ENCODE data around the gene OTUD7B. TPM values are rescaled to one million over a fixed set of nuclear protein-coding genes. Genes with fewer than 3 reads are reported as not detected.

OTUD7B gene
- total RNA-seq, 1 experiment from 2014 or later: 23.5 TPM

DNA sequence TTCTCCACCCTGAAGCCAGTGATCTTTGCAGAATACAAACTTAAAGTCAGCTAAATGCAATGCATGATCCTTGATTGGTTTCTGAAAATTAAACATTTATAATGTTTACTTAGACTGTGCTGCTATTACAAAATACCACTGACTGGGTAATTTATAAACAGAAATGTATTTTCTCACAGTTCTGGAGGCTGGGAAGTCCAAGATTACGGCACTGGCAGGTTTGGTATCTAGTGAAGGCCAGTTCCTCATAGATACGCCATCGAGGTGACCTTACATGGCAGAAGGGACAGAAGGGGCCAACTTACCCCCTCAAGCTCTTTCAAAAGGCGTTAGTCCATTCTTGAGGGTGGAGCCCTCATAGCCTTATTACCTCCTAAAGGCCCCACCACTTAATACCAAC lies 114.0 kb downstream of the OTUD7B start:
- no peak for TF ChIP-seq CTCF (conservative IDR thresholded peaks at IDR 0.05)
- no peaks in the 10 kb centered on the region for H3K4me1 ChIP-seq (ENCODE audit: insufficient read depth, low read length)
- DNase-seq: no peak
- H3K79me1 ChIP-seq (ENCODE audit: insufficient read depth, low read depth, low read length, poor library complexity, severe bottlenecking): no peaks in the 10 kb centered on the region
- no peak overlapping the region for H3K14ac ChIP-seq (ENCODE audit: insufficient read depth, low read length)
- H4K20me1 ChIP-seq (ENCODE audit: control insufficient read depth, insufficient read depth, insufficient read length): no peaks in the 10 kb centered on the region
- no peak overlapping the region for H2BK12ac ChIP-seq (ENCODE audit: insufficient read length, low read depth, low read length)
- no peaks in the 10 kb centered on the region for H3K27me3 ChIP-seq (ENCODE audit: insufficient read depth, low read length)
- H3K36me3 Mint-ChIP-seq (ENCODE audit: insufficient read depth in 1 of 3, low read depth in 3 of 3): no peaks in the 10 kb centered on the region; a peak in 1 of 7 replicates
- H2AK5ac ChIP-seq (ENCODE audit: insufficient read length, low read length): no peak overlapping the region
- no peak overlapping the region for H2BK5ac ChIP-seq (ENCODE audit: insufficient read length, low read length)
- H3K9me3 Mint-ChIP-seq: no peaks in the 10 kb centered on the region; a peak in 1 of 5 replicates
- H3K4me3 Mint-ChIP-seq: no peak overlapping the region
- H3K4me2 ChIP-seq (ENCODE audit: insufficient read depth, insufficient read length, low read length): no peak overlapping the region
- no peak overlapping the region for H2BK15ac ChIP-seq (ENCODE audit: low read depth, low read length)
- peaks cover 20 to 23% of the 10 kb centered on the region in 2 experiments for H3K4me1 Mint-ChIP-seq
- no peaks in the 10 kb centered on the region for H3K9me3 ChIP-seq (ENCODE audit: control insufficient read depth, low read depth, low read length)
- no peak overlapping the region for H3K4ac ChIP-seq (ENCODE audit: low read depth, low read length)
- H3K9ac ChIP-seq (ENCODE audit: extremely low read depth, insufficient read length, low read length): no peak overlapping the region
- H3K27ac Mint-ChIP-seq: no peak overlapping the region
- H2AFZ ChIP-seq (ENCODE audit: low read length): no peak overlapping the region
- H3K23me2 ChIP-seq (ENCODE audit: insufficient read length, low read depth, low read length, poor library complexity, severe bottlenecking): peaks cover 8% of the 10 kb centered on the region
- no peak overlapping the region for H3K18ac ChIP-seq (ENCODE audit: insufficient read length, low read depth, low read length)
- peaks cover 4% of the 10 kb centered on the region for H3K27me3 Mint-ChIP-seq (ENCODE audit: low read depth)
- no peak overlapping the region for H2BK20ac ChIP-seq (ENCODE audit: low read depth, low read length, poor library complexity, severe bottlenecking)
- H3K79me2 ChIP-seq (ENCODE audit: insufficient read depth, low read length): no peaks in the 10 kb centered on the region
- no peak overlapping the region for H3K56ac ChIP-seq (ENCODE audit: insufficient read length, low read depth, low read length)
- no peak overlapping the region for H4K8ac ChIP-seq (replicated peaks; ENCODE audit: insufficient read length, low read depth, low read length)
- H4K91ac ChIP-seq (ENCODE audit: insufficient read length, low read depth, low read length): no peak overlapping the region
- no peak overlapping the region for H4K5ac ChIP-seq (ENCODE audit: insufficient read length, low read depth, low read length)
- no CpG with 5 or more reads among the region's 4 CpGs for WGBS (ENCODE audit: extremely low coverage, insufficient read length, low lambda C conversion rate)
- no peak overlapping the region for H3K23ac ChIP-seq (ENCODE audit: insufficient read length, low read depth, low read length)
- H2BK120ac ChIP-seq (ENCODE audit: low read depth, low read length, poor library complexity, severe bottlenecking): no peak overlapping the region
- H3T11ph ChIP-seq (ENCODE audit: low read length): no peak overlapping the region
- no peak overlapping the region for H3K27ac ChIP-seq (ENCODE audit: insufficient read length, low read depth, low read length)
